IPS-20b (cell line): ENCODE results near the gene ABLIM2.
"Not testable (repeated sequence)": the region's sequence is repeated elsewhere in the genome, so short reads cannot be mapped to it uniquely, and the experiment has no call there.

Source experiments
- H3K27ac ChIP-seq: one replicate; pipeline ENCODE4 v1.5.1; 2013; ENCODE audit warnings: low read length
- H3K27me3 ChIP-seq: 2 replicates; pipeline ENCODE4 v1.6.1; 2013; ENCODE audit warnings: mild to moderate bottlenecking, low read length, inconsistent platforms; ENCODE audit not compliant: insufficient read depth
- H3K36me3 ChIP-seq: 2 replicates; pipeline ENCODE4 v1.6.1; 2013; ENCODE audit warnings: low read depth, mild to moderate bottlenecking, inconsistent platforms, low read length, moderate library complexity; ENCODE audit not compliant: insufficient read depth
- H3K4me1 ChIP-seq: 2 replicates; pipeline ENCODE4 v1.6.1; 2013; ENCODE audit warnings: mild to moderate bottlenecking, control low read depth, inconsistent platforms, low read length, moderate library complexity; ENCODE audit not compliant: insufficient read depth
- H3K4me3 ChIP-seq: 2 replicates; pipeline ENCODE4 v1.5.1; 2013; ENCODE audit warnings: mild to moderate bottlenecking, low read length, inconsistent platforms
- H3K9ac ChIP-seq: 2 replicates; pipeline ENCODE4 v1.6.1; 2013; ENCODE audit warnings: low read depth, mild to moderate bottlenecking, inconsistent platforms, low read length, moderate library complexity
- H3K9me3 ChIP-seq: 2 replicates; pipeline ENCODE4 v1.6.1; 2013; ENCODE audit warnings: mild to moderate bottlenecking, low read depth, low read length, inconsistent platforms; ENCODE audit not compliant: insufficient read depth

Gene ABLIM2

GRCh38 chr4:7918981-7919380 is 239.6 kb downstream of the ABLIM2 start:
- H3K27ac ChIP-seq, result no peak overlapping the region
- H3K4me3 ChIP-seq, result no peak overlapping the region
- H3K9me3 ChIP-seq, result no peaks in the 10 kb centered on the region
- H3K36me3 ChIP-seq, result no peaks in the 10 kb centered on the region
- no peaks in the 10 kb centered on the region for H3K27me3 ChIP-seq
- H3K9ac ChIP-seq, result no peak overlapping the region
- peaks cover 19% of the 10 kb centered on the region for H3K4me1 ChIP-seq

GRCh38 chr4:7918187-7918586 is 240.4 kb downstream of the ABLIM2 start:
- not testable (repeated sequence) for H3K36me3 ChIP-seq, H3K9me3 ChIP-seq, H3K9ac ChIP-seq, H3K27ac ChIP-seq, H3K27me3 ChIP-seq, H3K4me3 ChIP-seq
- H3K4me1 ChIP-seq, result peaks cover 19% of the 10 kb centered on the region

- H3K4me3 ChIP-seq, result no peak overlapping the region
Observed at GRCh38 chr4:7917669-7918068, 240.9 kb downstream of the ABLIM2 start.

GRCh38 chr4:7915875-7916242 is 242.8 kb downstream of the ABLIM2 start:
- no peaks in the 10 kb centered on the region for H3K36me3 ChIP-seq
- no peaks in the 10 kb centered on the region for H3K9me3 ChIP-seq
- 0 out of 2 replicates have a peak overlapping the region, but pooled peaks have one; percentile 40 for H3K9ac ChIP-seq
- no peak overlapping the region for H3K4me3 ChIP-seq
- peaks cover 33% of the 10 kb centered on the region for H3K4me1 ChIP-seq
- H3K27ac ChIP-seq, result no peak overlapping the region
- no peaks in the 10 kb centered on the region for H3K27me3 ChIP-seq

More at GRCh38 chr4:7917669-7918068, 240.9 kb downstream of the ABLIM2 start:
- no peaks in the 10 kb centered on the region for H3K36me3 ChIP-seq
- H3K27me3 ChIP-seq, result no peaks in the 10 kb centered on the region
- H3K9me3 ChIP-seq, result no peaks in the 10 kb centered on the region
- H3K9ac ChIP-seq, result no peak overlapping the region
- H3K27ac ChIP-seq, result no peak overlapping the region
- H3K4me1 ChIP-seq, result peaks cover 19% of the 10 kb centered on the region
